Vagina (tissue), 2 donors: ENCODE data around the gene ULBP1.

Source experiments
- POLR2A ChIP-seq, 2 donors: fragments of 450-650 bp; IDR thresholded peaks; one replicate each; pipeline ENCODE4 v1.6.1; 2017; ENCODE audit warnings: antibody characterized with exemption in 2 of 2, mild to moderate bottlenecking in 2 of 2, moderate library complexity in 2 of 2
- POLR2AphosphoS5 ChIP-seq, 2 donors: sonication (generic); formaldehyde crosslinking; IDR thresholded peaks; one replicate each; pipeline ENCODE4 v1.9.0; 2017; ENCODE audit warnings: antibody characterized with exemption in 2 of 2, mild to moderate bottlenecking in 2 of 2, low read depth in 1 of 2; ENCODE audit not compliant: insufficient read depth in 1 of 2
- TF ChIP-seq, protein P1 (sequence below), 3 experiments: fragments of 450-650 bp in 2 of 3; fragments of 200-600 bp in 1 of 3; sonication (generic) in 1 of 3; IDR thresholded peaks; one replicate each; pipeline ENCODE4 v1.5.1; 2017 to 2019; ENCODE audit warnings: antibody characterized with exemption in 3 of 3, mild to moderate bottlenecking in 2 of 3, moderate library complexity in 2 of 3

DNA sequence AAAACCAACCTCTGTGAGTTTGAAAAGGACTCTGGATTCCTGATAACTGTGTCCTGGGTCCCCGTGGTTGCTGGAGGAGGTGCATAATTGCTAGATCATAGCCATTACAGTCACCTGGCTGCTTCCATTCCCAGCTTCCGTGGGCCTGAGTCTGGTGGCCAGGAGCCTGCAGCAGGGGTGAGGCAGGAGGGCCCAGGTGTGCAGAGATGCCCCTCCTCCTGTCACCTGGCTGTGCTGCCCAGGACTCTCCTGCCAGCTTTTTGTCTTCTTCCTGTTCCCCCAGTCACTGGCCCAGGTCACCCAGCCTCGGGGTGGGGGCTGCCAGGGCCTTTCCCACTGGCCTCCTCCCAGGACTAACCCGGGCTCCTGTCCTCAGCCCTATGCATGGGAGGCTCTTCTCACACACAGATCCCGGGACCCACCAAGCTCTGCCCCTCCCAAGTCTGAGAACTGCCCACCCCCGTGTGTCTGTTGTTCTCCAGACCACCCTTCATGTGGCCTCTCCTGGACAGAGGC, 31.6 kb downstream of the ULBP1 start:
- TF ChIP-seq, protein P1, sequence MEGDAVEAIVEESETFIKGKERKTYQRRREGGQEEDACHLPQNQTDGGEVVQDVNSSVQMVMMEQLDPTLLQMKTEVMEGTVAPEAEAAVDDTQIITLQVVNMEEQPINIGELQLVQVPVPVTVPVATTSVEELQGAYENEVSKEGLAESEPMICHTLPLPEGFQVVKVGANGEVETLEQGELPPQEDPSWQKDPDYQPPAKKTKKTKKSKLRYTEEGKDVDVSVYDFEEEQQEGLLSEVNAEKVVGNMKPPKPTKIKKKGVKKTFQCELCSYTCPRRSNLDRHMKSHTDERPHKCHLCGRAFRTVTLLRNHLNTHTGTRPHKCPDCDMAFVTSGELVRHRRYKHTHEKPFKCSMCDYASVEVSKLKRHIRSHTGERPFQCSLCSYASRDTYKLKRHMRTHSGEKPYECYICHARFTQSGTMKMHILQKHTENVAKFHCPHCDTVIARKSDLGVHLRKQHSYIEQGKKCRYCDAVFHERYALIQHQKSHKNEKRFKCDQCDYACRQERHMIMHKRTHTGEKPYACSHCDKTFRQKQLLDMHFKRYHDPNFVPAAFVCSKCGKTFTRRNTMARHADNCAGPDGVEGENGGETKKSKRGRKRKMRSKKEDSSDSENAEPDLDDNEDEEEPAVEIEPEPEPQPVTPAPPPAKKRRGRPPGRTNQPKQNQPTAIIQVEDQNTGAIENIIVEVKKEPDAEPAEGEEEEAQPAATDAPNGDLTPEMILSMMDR (IDR thresholded peaks at IDR 0.05): no peak
- TF ChIP-seq POLR2AphosphoS5 (IDR thresholded peaks at IDR 0.05; ENCODE audit: insufficient read depth in 1 of 2, low read depth in 1 of 2) (no peak), POLR2A (IDR thresholded peaks at IDR 0.05) (no peak)
